ENCODE measurements around the gene WDFY2.

The WDFY2 gene

GRCh38 chr13:51804295-51805172 is 220.3 kb downstream of the WDFY2 start:
- no peaks in the 10 kb centered on the region for H3K27me3 ChIP-seq (ENCODE audit: insufficient read depth, low read length, poor library complexity, severe bottlenecking)
- H3K4me1 ChIP-seq (ENCODE audit: insufficient read depth, low read length, poor library complexity, severe bottlenecking) = peaks cover 19% of the 10 kb centered on the region
- no peaks in the 10 kb centered on the region for H4K20me1 ChIP-seq (ENCODE audit: insufficient read depth, low read length, poor library complexity, severe bottlenecking)
- TF ChIP-seq CTCF (conservative IDR thresholded peaks at IDR 0.05; ENCODE audit: low read length) (no peak), EZH2phosphoT487 (IDR thresholded peaks at IDR 0.05; ENCODE audit: borderline replicate concordance) (no peak)
- H3K36me3 ChIP-seq (ENCODE audit: insufficient read depth, low read length) = no peaks in the 10 kb centered on the region
- peak overlapping the region; percentile 84 for H3K4me3 ChIP-seq (ENCODE audit: low read length, poor library complexity, severe bottlenecking)
- H2AFZ ChIP-seq (ENCODE audit: low read length) = peak overlapping the region; percentile 99
- H3K9me2 ChIP-seq (replicated peaks; ENCODE audit: low read depth, low read length) = no peaks in the 10 kb centered on the region
- no peaks in the 10 kb centered on the region for H3K9me3 ChIP-seq (ENCODE audit: insufficient read depth, low read depth, low read length)
- H3K4me2 ChIP-seq (ENCODE audit: low read depth, low read length, poor library complexity, severe bottlenecking) = peak overlapping the region; percentile 89
- H3K9ac ChIP-seq (ENCODE audit: low read depth, low read length, poor library complexity, severe bottlenecking) = peak overlapping the region; percentile 79
- no peaks in the 10 kb centered on the region for H3K79me2 ChIP-seq (ENCODE audit: insufficient read depth, low read length)
- H3F3A ChIP-seq (ENCODE audit: low read depth) = no peaks in the 10 kb centered on the region

GRCh38 chr13:51805313-51805712 is 221.1 kb downstream of the WDFY2 start:
- H3K27me3 ChIP-seq (ENCODE audit: insufficient read depth, low read length, poor library complexity, severe bottlenecking) = no peaks in the 10 kb centered on the region
- no peak overlapping the region for H3K9ac ChIP-seq (ENCODE audit: low read depth, low read length, poor library complexity, severe bottlenecking)
- H3K9me3 ChIP-seq (ENCODE audit: insufficient read depth, low read depth, low read length) = no peaks in the 10 kb centered on the region
- H3F3A ChIP-seq (ENCODE audit: low read depth) = no peaks in the 10 kb centered on the region
- no peak overlapping the region for H3K4me3 ChIP-seq (ENCODE audit: low read length, poor library complexity, severe bottlenecking)
- H3K9me2 ChIP-seq (replicated peaks; ENCODE audit: low read depth, low read length) = no peaks in the 10 kb centered on the region
- TF ChIP-seq CTCF (conservative IDR thresholded peaks at IDR 0.05; ENCODE audit: low read length) = no peak
- no peak for TF ChIP-seq EZH2phosphoT487 (IDR thresholded peaks at IDR 0.05; ENCODE audit: borderline replicate concordance)
- H3K36me3 ChIP-seq (ENCODE audit: insufficient read depth, low read length) = no peaks in the 10 kb centered on the region
- peaks cover 19% of the 10 kb centered on the region for H3K4me1 ChIP-seq (ENCODE audit: insufficient read depth, low read length, poor library complexity, severe bottlenecking)
- no peaks in the 10 kb centered on the region for H3K79me2 ChIP-seq (ENCODE audit: insufficient read depth, low read length)
- peak overlapping the region; percentile 89 for H3K4me2 ChIP-seq (ENCODE audit: low read depth, low read length, poor library complexity, severe bottlenecking)
- no peaks in the 10 kb centered on the region for H4K20me1 ChIP-seq (ENCODE audit: insufficient read depth, low read length, poor library complexity, severe bottlenecking)
- H2AFZ ChIP-seq (ENCODE audit: low read length) = no peak overlapping the region

- H3K36me3 ChIP-seq (ENCODE audit: insufficient read depth, low read length) = no peaks in the 10 kb centered on the region
- no peaks in the 10 kb centered on the region for H3K9me3 ChIP-seq (ENCODE audit: insufficient read depth, low read depth, low read length)
- H3K4me2 ChIP-seq (ENCODE audit: low read depth, low read length, poor library complexity, severe bottlenecking) = no peak overlapping the region
- no peaks in the 10 kb centered on the region for H4K20me1 ChIP-seq (ENCODE audit: insufficient read depth, low read length, poor library complexity, severe bottlenecking)
- peaks cover 19% of the 10 kb centered on the region for H3K4me1 ChIP-seq (ENCODE audit: insufficient read depth, low read length, poor library complexity, severe bottlenecking)
- no peaks in the 10 kb centered on the region for H3F3A ChIP-seq (ENCODE audit: low read depth)
- H3K9ac ChIP-seq (ENCODE audit: low read depth, low read length, poor library complexity, severe bottlenecking) = no peak overlapping the region
- H3K4me3 ChIP-seq (ENCODE audit: low read length, poor library complexity, severe bottlenecking) = no peak overlapping the region
- TF ChIP-seq EZH2phosphoT487 (IDR thresholded peaks at IDR 0.05; ENCODE audit: borderline replicate concordance) (no peak), CTCF (conservative IDR thresholded peaks at IDR 0.05; ENCODE audit: low read length) (no peak)
- no peaks in the 10 kb centered on the region for H3K27me3 ChIP-seq (ENCODE audit: insufficient read depth, low read length, poor library complexity, severe bottlenecking)
- H3K9me2 ChIP-seq (replicated peaks; ENCODE audit: low read depth, low read length) = no peaks in the 10 kb centered on the region
- no peak overlapping the region for H2AFZ ChIP-seq (ENCODE audit: low read length)
- H3K79me2 ChIP-seq (ENCODE audit: insufficient read depth, low read length) = no peaks in the 10 kb centered on the region
These were observed 221.7 kb downstream of the WDFY2 start for GRCh38 chr13:51805925-51806324.
